Suprapubic skin (tissue), 4 donors: ENCODE measurements around the gene CEACAM4.

Source experiments
- POLR2A ChIP-seq, 2 donors: fragments of 450-650 bp; IDR thresholded peaks; one replicate each; pipeline ENCODE4 v1.6.1; 2017; ENCODE audit warnings: antibody characterized with exemption in 2 of 2, mild to moderate bottlenecking in 2 of 2, moderate library complexity in 2 of 2
- POLR2AphosphoS5 ChIP-seq, 3 donors: sonication (generic); formaldehyde crosslinking; IDR thresholded peaks; one replicate each; pipeline ENCODE4 v1.6.1; 2017; ENCODE audit warnings: antibody characterized with exemption in 3 of 3
- TF ChIP-seq, protein P1 (sequence below), 2 donors: fragments of 200-600 bp in 1 of 2; fragments of 450-650 bp in 1 of 2; sonication (generic) in 1 of 2; IDR thresholded peaks; one replicate each; pipeline ENCODE4 v1.5.1; 2016 to 2019; ENCODE audit warnings: antibody characterized with exemption in 2 of 2, mild to moderate bottlenecking in 1 of 2, moderate library complexity in 1 of 2

DNA sequence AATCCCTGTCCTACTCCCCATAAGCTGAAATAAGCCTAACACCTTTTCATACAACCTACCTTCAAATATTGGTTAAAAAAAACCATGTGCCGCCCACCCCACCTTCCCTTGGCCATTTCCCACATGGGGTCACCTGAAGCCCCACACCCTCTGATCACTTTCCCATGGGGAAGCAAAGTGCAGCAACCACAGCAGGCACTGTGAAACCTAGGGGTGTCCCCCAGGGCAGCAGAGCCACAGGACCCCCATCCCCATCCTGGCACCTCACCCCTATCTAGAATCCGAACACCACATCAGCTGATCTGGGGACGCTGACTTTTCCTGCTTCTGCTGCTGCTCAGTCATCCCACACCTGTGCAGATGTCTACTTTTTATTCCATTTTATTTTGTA is 31.0 kb downstream of the CEACAM4 start:
- TF ChIP-seq POLR2A (IDR thresholded peaks at IDR 0.05) (no peak), POLR2AphosphoS5 (IDR thresholded peaks at IDR 0.05) (no peak)
- TF ChIP-seq, protein P1, sequence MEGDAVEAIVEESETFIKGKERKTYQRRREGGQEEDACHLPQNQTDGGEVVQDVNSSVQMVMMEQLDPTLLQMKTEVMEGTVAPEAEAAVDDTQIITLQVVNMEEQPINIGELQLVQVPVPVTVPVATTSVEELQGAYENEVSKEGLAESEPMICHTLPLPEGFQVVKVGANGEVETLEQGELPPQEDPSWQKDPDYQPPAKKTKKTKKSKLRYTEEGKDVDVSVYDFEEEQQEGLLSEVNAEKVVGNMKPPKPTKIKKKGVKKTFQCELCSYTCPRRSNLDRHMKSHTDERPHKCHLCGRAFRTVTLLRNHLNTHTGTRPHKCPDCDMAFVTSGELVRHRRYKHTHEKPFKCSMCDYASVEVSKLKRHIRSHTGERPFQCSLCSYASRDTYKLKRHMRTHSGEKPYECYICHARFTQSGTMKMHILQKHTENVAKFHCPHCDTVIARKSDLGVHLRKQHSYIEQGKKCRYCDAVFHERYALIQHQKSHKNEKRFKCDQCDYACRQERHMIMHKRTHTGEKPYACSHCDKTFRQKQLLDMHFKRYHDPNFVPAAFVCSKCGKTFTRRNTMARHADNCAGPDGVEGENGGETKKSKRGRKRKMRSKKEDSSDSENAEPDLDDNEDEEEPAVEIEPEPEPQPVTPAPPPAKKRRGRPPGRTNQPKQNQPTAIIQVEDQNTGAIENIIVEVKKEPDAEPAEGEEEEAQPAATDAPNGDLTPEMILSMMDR (IDR thresholded peaks at IDR 0.05): no peak
